Middle frontal gyrus (tissue), 1 donor: ENCODE data around the gene ZSCAN21.
A peak's percentile ranks its signal among the peaks of the same experiment; 100 is the strongest.

Experiments used
- DNase-seq: peaks from one replicate; pipeline ENCODE4 v3.0.0-alpha.2; 2015; ENCODE audit warnings: low spot score; ENCODE audit errors: extremely low spot score

Gene ZSCAN21

DNA sequence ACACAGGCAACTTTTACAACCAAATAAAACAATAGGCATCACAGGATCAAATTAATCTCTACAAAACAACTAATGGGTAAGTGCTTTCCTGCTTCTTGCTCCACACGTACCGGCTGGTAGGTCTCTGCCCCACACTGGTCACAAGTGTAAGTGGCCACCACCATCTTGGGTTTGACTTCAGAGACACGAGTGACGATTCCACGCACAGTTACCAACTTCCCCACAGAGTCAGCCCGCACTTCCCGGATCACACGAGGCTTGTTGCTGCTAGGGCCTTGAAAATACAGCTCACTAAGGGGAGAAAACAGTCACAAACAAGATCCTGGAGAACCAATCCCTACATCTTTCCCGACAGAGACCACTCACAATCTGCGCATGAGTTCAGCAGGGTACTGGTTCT lies 49.3 kb downstream of the ZSCAN21 start:
- no peak for DNase-seq

DNA sequence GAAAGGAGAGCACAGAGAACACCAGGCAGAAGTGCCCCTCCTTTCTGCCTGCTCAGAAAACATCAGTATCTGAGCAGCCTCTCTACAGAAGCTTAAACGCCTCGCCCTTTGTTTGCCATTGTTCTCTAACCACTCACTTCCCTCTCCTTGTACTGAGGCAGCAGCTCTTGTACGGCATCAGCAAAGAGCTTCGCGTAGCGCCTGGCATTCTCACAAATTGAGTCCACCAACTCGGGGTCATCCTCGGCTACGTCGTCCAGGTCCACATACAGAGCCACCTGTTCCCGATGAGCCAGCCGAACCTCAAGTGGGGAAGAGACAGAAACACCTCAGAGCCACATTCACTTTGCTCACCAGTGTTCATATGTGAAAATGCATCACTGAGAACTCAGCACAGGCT lies 49.9 kb downstream of the ZSCAN21 start:
- DNase-seq, result no peak

DNA sequence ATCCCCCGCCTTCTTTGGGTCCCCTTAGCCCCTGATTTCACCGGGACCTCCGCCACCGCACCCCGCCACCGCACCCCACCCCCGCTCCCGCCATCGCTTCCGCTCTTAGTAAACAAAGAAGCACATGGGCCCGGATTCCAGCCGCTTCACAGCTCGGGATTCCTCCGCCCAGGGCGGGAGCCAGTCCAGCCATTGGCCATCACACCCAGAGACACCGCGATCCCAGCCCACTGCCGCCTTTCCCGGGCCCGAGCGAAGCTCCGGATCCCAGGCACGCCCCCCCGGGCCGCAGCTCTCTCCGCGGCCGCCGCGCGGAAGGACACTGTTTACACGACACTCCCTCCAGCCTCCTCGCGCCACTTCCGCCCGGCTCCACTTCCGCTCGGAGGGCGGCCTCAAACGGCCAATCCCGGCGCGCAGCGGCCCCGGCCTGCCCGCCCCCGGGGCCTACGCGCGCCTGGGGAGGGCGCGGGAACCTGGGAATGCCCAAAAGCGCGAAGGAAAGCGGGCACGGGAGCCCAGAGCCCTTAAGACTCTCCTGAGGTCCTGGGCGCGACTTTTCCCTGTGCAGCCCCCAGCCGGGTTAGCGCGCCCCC lies 50.9 kb downstream of the ZSCAN21 start:
- DNase-seq, result peak; percentile 93

DNA sequence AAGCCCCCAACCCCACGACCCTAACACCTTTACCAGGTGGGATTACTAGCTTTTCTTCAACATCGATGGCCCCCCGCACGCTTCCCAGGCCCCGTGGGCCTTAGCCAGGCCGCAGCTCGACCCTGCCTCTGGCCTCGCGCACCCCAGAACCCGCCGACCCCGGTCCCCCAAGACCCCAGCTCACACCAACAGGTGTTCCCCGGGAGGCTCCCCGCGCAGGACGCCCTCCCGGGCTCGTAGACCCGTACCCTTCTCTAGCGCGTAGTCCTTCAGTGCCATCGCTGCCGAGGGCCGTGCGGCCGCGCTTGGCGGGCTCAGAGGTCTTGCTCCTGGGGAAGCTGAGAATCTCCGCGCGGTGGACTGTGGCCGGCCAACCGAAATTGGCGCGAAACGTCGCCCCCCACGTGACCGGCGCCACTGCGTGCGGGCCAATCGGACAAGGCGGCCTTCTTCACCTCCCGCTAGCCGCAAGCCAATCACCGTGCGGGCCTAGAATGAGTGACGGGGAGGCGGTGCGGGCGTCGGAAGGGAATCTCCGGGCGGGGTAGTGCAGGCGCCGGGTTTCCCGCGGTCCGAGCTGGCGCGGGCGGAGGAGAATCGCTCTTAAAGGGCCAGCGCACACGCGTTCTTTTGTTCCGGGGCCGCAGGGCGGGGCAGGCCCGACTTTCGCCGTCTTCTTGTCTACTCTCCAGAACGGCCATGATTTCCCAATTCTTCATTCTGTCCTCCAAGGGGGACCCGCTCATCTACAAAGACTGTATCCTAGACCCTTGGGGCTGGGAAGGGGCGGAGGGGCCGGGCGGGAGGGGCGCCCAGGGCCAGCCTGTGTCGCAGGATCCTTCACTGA lies 51.7 kb downstream of the ZSCAN21 start, which contains the start of the genes AP4M1 and MCM7:
TSS of gene AP4M1 (plus strand) at position 628 of the 847 bp plus-strand sequence. CDS start at position 700, 72 bp downstream.
TSS of gene MCM7 (minus strand) at position 382 of the 847 bp plus-strand sequence. CDS start at position 279, 103 bp downstream.
- peak; percentile 99 for DNase-seq

DNA sequence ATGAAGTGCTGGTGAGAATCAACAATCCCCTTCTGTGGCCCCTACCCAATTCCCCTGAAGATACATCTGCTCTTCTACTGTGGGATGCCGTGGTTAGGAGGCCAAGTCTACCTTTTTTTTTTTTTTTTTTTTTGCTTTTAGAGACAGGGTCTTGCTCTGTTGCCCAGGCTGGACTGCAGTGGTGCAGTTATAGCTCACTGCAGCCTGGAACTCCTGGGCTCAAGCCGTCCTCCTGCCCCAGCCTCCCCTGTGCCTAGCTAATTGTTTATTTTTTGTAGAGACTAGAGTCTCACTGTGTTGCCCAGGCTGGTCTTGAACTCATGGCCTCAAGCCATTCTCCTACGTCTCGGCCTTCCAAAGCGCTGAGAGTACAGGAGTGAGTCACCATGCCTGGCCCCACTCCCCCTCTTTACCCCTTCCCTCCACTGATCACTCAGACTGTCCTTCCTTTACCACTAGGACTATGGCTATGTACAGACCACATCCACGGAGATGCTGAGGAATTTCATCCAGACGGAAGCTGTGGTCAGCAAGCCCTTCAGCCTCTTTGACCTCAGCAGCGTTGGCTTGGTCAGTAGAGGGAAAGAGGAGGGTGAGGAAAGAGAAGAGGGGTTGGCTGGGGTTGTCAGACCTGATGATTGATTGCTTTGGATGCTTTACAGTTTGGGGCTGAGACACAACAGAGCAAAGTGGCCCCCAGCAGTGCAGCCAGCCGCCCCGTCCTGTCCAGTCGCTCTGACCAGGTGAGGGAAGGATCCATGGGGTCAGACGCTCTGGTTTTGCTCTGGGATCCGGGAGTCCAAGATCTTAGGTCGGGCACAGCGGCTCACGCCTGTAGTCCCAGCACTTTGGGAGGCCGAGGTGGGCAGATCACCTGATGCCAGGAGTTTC lies 53.6 kb downstream of the ZSCAN21 start:
- no peak for DNase-seq

DNA sequence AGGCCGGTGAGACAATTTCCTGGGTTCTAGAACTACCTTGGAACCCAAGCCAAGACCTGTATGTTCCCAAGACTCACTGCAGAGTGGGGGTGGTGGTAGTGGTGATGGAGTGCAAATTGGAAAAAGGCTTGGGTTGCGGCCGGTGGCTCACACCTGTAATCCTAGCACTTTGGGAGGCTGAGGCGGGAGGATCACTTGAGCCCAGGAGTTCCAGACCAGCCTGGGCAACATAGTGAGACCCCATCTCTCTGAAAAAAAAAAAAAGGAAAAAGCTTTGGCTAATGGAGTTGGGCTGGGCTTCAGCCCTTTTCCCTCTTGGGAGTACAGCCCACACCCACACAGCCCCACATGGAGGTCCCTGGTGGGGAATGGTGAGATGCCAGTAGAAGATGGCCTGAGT lies 56.0 kb downstream of the ZSCAN21 start:
- no peak for DNase-seq

DNA sequence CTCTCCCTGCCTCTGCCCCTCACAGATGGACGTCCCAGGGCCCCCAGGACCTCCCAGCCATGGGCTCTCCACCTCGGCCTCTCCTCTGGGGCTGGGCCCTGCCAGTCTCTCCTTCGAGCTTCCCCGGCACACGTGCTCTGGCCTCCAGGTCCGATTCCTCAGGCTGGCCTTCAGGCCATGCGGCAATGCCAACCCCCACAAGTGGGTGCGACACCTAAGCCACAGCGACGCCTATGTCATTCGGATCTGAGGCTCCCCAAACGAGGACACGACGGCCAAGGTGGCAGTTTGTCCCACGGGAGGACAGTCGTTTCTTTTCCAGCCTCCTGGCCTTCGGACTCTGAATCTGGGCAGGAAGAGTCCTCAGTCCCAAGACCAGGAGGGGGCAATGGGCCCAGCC lies 57.1 kb downstream of the ZSCAN21 start:
- DNase-seq, result no peak

DNA sequence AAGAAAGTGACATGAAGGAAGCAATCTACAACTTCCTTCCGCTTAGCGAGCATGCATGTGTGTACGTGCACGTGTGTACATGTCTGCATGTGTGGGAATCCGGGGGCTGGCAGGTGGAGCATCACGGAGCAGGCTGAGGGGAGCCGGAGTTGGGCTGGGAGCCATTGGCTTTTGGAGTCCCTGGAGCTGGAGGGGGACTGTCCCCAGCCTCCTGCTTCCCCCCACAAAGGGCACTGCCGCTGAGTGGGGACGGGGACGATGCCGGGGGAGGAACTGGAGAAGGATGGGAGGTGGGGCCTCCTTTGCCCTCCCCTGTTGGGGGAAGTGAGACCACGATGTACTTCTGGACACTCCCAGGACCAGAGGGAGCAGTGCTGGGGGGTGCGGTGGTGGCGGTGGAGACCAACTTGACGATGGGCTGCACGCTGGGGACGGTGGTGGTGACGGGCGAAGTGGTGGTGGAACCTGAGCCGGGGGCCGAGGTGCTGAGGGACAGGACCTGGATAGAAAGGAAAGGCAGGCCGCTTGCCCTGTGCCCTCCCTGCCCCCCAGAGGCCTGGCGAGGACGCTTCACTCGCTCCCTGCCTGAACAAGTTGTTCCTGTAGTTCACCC lies 57.7 kb downstream of the ZSCAN21 start:
- no peak for DNase-seq

DNA sequence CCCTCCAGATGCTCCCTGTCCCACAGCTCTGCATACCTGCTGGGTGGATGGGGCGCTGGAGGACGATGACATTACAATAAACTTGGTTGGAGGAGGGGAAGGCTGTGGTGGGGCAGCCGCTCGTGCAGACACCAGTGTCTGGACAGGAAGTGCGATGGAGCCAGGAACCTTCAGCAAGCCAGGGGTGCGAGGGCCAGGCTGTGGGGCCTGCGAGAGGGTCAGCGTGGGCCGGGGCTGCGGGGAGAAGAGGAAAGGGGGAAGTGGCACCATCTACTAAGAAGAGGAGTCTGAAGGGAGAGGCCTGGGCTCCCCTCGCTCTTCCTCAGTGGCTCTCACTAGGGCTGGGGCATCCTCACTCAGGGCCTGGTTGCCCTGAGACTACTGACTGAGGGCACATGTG lies 58.3 kb downstream of the ZSCAN21 start:
- DNase-seq, result no peak

DNA sequence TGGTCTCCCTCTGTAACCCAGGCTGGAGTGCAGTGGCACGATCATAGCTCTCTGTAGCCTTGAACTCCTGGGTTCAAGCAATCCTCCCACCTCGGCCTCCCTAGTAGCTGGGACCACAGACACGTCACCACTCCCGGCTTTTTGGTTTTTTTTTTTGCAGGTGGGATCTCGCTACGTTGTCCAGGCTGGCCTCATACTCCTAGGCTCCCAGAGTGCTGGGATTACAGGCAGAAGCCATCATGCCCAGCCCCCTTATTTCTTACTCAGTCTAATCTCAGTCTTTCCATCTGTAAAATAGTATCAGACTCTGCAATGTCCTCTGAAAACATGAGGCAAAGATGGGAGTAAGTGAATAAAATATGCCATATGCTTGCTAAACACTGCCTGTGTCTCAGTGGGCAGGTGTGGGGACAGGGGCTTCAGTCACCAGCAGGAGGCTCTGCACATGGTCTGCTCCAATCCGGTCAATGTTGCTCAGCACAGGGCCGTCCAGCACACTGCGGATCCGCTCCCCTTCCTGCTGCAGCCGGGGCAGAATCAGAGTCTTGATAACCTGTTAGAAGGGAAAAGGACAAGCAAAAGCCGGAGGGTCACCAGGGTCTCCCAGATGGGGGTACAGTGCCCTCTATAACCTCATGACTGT lies 60.1 kb downstream of the ZSCAN21 start:
- DNase-seq, result no peak

DNA sequence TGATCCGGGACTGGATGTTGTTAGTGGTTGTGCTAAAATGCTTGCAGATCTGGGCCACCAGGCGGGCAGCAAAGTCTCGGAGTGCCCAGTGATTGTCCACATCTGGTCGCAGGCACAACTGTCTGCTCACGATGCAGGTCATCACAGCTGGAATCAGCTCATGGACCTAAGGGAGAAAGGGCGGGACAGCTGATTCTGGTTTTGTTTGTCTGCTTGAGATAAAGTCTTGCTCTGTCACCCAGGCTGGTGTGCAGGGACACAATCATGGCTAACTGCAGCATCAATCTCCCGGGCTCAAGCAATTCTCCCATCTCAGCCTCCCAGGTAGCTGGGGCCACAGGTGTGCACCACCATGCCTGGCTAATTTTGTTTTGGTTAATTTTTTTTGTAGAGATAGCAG lies 61.6 kb downstream of the ZSCAN21 start:
- DNase-seq, result no peak

DNA sequence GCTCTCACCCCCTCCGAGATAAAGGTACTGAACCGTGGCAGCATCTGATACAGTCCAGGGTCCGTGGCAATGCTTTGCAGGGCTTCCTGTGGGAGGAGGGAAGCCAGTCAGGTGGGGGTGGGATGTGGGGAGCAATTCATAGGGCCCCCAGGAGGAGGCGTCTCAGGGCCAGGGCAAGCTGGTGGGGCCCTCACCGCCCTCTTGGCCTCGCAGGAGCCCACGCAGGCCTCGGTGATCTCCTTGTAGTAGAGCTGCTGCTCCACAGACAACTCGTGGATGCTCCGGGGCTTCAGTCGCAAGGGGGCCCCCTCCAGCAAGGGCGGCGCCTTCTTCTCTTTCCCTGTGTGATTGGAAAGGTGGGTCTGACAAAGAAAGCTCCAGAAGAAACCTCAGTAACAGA lies 62.3 kb downstream of the ZSCAN21 start:
- no peak for DNase-seq
